HG03139 (cell line): ENCODE results near the gene TTC21B.
"Not testable (repeated sequence)": the region's sequence is repeated elsewhere in the genome, so short reads cannot be mapped to it uniquely, and the experiment has no call there.

Source experiments
- ATAC-seq: cut with Tn5 transposase; IDR thresholded peaks from one replicate; pipeline ENCODE4 v1.9.1; 2021; ENCODE audit not compliant: unreplicated experiment

Gene TTC21B

DNA sequence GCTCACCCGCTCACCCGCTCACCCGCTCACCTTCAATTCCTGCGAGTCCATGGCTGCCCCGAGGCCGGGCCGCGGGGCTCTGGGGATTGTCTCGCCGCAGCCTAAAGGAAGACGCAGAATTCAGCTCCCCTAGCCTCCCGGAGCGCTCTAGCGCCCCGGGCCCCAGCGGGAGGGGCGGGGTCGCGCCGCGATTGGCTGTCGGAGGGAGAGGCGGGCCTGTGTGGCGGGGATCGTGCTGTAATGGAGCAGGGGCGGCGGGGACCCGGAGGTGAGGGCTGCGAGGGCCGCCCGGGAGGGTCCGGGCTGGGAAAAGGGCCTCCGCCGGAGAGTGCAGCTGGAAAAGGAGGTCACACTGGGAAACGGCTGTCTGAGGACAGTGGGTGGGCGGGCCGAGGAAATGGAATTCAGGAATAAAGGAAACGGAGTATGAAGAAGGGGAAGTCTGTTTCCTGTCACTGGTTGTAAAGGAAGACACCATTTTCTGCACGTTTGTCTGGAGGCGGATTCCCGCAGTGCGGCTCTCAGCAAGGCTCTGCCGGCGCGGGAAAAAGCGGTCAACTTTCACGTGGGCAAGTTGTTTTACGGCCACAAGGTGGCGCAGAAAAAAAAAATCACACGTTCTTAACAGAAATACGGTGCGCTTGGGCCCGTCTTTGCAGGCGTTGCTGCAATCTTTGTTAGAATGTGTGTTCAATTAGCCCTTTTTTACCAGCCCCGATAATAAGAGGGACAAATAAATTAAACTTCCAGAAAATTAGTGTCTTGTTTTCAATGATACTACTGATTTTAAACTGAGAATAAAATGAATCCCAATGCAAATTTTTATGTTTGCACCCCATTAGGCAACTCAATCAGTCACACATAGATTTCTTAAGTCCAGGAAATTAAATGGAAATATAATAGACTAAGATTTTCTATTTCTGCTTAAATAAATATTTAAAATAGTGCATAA is at the start of gene TTC21B:
TTC21B (minus strand) TSS at position 122 of the 952 bp plus-strand sequence; CDS start at position 51, 71 bp downstream.
- peak; percentile 96 for ATAC-seq

DNA sequence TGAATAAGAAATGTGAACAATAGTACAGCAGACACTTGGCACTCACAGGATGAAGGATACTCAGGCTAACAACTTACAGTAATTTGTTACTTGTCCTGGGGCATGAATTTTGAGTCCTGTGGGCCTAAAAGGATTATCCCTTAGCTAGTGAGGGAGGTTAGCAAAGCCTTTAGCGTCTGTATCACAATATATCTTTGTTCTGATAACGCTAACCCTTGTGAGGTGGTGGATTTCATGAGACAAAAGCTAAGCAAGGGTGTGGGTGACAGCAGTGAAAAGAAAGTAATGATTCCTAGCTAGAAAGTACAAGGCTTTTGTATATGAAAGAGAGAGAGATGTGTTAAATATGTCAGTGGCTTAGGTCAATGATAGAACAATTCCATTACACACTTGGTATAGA is 46.8 kb upstream of the TTC21B start:
- ATAC-seq: no peak

DNA sequence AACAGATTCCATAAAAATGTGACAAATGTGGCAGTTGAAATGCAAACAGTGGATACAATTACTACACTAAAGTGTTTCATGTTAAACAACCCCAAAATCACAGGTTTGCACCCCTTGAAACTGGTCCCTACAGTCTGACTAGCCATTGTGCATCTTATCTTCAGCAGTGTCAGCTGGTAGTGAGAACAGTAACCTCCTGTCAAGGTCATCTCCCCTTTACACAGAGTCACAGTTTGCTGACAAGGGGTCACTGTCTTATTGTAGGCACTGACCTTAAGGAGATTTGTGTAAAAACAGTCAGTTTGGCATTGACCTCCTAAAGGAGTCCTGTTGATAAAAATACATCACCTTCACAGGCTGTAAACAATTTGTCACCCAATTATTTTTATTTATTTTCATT is 37.3 kb upstream of the TTC21B start:
- ATAC-seq: no peak

DNA sequence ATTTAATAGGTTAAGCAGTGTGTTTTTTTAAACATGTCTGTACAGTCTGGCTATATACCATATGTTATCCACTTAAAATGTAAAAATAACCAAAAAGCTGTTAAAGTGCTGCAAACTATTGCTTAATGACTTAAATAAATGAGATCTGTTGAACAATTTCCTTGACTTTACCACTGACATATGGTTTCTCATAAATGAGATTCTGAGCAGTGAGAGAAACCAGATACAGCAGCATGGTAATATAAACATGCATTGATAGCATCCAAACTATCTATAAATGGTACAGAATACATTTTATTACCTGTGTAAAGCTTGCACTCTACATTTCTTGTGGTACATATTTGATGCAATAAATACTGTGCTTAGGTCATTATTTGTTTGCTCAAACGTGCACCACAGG is 36.3 kb upstream of the TTC21B start:
- ATAC-seq: no peak

DNA sequence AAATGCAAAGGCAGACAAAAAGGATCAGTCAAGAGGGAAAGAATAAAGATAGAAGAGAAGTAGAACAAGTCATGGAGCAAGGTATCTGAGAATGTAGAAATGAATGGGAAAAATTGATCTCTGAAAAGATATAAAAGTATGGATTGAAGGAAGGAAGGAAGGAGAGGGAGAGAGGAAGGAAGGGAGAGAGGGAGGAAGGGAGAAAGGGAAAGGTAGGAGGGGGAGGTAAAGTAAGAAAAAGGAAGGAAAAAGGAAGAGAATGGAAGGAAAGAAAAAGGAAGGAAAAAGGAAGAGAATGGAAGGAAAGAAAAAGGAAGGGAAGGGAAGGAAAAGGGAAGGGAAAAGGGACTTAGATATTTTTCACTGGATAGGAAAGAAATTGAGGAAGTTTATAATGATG is 31.5 kb upstream of the TTC21B start:
- no peak for ATAC-seq

DNA sequence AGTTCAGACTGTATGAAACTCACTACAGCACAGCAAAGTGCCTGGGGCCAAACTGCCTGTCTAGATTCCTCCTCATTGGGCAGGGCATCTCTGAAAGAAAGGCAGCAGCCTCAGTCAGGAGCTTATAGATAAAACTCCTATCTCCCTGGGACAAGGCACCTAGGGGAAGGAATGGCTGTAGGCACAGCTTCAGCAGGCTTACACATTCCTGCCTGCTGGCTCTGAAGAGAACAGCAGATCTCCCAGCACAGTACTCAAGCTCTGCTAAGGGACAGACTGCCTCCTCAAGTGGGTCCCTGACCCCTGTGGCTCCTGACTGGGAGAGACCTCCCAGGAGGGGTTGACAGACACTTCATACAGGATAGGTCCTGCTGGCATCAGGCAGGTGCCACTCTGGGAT is 18.6 kb upstream of the TTC21B start:
- not testable (repeated sequence) for ATAC-seq

DNA sequence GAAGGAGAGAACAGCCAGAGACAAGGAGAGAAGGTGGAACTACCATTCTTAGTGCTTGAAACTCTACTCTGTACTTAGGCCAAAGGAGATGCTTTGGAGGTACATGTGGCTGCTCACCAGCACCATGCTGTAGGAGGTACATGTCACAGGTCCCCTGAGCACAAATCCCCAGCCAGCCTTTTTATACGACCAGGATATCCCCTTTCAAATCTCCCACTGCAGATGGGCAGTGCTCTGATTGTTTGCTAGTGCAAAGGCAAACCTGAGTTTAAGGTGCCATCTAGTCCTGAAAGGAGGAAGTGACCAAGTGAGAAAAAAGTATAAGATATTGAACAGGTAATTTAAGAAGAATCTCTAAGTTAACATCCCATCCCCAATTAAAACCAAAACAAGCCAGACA is 17.1 kb upstream of the TTC21B start:
- ATAC-seq: no peak

DNA sequence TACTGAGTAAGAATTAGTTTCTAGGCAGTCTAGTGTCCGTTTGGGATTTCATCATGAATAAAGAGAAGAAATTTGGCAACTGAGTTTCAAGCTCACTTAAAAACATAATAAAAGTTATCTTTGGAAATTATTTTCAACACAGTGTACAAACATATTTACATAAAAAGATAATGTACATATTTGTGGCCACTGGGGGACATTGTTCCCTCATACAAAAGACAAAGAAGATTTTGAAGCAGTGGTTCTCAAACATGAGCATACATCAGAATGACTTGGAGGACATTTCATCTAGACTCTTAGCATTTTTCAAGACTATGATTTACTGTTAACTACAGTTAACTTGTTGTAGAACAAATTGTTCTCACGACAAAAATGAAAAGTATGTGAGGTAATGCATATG is 15.7 kb upstream of the TTC21B start:
- ATAC-seq: no peak

DNA sequence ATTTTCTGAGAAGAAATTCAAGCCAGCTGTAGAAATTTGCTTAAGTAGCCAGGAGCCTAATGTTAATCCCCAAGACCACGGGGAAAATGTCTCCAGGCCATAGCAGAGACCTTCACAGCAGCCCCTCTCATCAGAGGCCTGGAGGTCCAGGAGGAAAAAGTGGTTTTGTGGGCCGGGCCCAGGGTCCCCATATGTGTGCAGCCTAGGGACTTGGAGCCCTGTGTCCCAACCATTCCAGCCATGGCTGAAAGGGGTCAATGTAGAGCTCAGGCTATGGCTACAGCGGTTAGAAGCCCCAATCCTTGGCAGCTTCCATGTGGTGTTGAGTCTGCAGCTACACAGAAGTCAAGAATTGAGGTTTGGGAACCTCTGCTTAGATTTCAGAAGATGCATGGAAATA is 14.2 kb upstream of the TTC21B start:
- ATAC-seq: no peak

DNA sequence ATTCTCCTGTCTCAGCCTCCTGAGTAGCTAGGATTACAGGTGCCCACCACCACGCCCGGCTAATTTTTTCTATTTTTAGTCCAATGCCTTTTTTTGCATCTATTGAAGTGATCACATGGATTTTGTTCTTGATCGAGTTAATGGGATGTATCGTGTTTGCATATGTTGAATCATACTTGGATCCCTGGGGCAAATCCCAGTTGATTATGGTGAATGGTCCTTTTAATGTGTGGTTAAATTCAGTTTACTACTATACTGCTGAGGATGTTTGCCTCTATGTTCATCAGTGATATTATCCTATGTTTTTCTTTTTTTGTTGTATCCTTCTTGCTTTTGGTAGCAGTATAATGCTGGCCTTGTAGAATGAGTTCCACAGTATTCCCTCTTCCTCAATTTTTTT is 8.2 kb upstream of the TTC21B start:
- ATAC-seq: no peak

DNA sequence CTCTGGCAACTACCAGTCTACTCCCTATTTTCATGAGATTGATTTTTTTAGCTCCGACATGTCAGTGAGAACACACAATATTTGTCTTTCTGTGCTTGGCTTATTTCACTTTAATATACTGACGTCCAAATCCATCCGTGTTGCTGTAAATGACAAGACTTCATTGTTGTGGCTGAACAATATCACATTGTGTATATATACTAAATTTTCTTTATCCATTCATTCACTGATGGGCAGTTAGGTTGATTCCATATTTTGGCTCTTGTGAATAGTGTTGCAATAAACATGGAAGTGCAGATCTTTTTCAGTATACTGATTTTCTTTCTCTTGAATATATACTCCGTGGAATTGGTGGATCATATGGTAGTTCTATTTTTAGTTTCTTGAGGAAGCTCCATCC is 5.8 kb upstream of the TTC21B start:
- ATAC-seq: no peak

DNA sequence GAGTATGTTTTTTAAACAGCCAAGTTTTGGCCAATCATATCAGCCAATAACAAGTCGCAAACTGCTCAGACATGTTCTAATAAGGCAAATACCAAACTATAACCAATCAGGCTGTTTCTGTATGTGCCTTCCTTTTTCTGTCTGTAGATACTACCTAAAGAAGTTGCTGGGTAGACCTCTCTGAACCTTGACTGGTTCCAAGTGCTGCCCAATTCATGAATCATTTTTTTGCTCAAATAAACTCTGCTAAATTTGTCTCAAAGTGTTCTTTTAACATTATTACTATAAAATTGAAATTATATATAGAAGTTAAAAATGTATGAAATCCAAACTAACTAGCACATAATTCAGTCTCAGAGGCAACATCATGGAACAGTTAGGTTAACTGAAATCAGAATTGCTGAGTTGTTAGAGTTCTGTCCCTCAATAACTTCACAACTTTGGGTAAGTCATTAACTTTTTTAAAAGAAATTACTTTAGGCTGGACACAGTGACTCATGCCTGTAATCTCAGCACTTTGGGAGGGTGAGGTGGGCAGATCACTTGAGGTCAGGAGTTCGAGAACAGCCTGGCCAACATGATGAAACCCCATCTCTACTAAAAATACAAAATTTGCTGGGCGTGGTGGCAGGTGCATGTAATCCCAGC is 4.9 kb upstream of the TTC21B start:
- ATAC-seq: no peak

DNA sequence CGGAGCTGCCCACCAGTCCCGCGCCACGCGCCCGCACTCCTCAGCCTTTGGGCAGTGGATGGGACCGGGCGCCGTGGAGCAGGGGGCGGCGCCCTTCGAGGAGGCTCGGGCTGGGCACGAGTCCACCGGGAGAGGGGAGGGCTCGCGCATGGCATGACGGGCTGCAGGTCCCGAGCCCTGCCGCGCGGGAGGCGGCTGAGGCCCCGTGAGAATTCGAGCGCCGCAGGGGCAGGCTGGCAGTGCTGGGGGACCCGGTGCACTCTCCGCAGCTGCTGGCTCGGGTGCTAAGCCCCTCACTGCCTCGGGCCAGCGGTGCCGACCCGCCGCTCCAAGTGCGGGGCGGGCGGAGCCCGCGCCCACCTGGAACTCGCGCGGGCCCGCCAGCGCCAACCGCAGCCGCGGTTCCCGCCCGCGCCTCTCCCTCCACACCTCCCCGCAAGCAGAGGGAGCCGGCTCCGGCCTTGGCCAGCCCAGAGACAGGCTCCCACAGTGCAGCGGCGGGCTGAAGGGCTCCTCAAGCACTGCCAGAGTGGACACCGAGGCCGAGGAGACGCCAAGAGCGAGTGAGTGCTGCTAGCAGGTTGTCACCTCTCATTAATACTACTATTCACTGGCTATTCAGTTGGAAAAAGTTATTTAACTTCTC is 3.6 kb upstream of the TTC21B start:
- no peak for ATAC-seq

DNA sequence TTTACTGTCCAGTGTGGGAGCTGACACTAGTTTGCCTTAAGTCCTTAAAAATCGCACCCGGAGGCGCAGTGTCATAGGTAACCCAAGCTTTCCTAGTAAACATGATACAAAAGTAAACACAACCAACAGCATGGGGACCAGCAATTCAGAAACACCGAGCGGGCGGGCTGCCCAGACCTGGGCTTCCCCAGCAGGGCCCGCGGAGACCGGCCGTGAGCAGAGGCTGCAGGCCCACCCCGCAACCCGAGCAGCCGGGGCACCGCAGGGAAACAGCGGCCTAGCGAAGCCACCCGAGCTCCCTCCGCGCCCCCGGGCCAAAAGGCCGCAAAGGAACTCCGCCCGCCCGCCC is 296 bp downstream of the TTC21B start:
- peak; percentile 29 for ATAC-seq

DNA sequence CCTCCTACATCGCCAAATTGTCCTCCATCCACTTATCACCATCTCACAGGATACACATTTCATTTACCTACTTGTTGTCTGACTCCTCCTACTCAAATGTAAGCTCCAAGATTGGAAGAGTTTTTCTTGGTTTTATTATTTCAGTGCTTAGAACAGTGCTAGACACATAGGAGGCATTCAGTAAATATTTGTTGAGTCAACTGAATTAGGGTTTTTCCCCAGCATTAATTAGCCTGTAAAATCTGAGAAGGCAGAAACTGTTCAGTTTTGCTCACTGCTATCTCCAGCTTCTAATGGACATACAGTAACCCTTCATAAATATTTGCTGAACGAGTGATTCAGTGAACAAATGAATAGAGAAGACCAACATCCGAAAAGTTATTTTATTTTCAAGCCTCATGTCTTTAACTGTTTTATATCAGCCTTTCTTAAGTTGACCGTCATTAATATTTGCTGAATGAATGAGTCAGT is 800 bp downstream of the TTC21B start:
- ATAC-seq: no peak

DNA sequence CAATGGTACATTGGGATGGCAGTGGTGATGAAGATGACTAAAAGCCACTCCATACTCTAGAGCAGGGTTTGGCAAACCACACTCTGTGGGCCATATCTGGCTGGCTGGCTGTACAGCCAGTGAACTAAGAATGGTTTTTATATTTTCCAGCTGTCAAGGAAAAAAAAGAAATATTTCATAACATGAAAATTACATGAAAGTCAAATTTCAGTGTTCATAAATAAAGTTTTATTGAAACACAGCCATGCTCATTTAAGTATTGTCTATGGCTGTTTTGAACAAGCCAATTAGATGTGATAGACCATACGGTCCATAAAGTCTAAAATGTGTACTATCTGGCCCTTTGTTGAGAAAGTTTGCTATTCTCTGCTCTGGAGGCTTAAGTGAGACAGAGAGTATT is 1.5 kb downstream of the TTC21B start:
- ATAC-seq: no peak

DNA sequence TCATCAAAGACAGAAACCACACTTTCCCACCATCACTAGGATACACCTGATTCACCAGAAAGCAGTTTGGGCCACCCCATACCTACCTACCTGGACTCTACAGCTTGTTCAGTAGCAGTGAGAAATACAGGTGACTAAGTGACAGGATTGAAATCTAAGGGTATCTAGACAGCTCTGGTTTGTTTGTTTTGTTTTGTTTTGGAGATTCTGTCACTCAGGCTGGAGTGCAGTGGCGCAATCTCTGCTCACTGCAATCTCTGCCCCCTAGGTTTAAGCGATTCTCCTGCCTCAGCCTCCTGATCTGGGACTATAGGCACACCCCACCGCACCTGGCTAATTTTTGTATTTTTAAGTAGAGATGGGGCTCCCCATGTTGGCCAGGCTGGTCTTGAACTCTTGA is 3.1 kb downstream of the TTC21B start:
- no peak for ATAC-seq

DNA sequence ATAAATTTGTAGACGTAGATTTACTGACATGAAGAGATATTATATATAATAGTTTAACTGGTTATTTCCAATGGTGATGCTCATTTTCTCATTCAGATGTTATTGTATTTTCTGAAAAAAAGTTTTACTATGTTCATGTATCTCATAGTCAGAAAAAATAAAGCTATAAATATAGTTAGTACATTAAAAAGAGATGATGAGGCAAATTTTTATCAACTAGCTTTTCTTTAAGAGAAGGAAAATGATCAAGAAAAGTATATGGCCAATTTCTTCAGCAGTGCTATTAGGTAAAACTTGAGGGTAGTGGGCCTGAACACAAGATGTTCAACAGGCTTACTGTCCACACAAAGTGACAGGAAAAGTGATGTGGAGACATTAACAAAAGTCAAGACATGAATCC is 11.7 kb downstream of the TTC21B start:
- no peak for ATAC-seq

DNA sequence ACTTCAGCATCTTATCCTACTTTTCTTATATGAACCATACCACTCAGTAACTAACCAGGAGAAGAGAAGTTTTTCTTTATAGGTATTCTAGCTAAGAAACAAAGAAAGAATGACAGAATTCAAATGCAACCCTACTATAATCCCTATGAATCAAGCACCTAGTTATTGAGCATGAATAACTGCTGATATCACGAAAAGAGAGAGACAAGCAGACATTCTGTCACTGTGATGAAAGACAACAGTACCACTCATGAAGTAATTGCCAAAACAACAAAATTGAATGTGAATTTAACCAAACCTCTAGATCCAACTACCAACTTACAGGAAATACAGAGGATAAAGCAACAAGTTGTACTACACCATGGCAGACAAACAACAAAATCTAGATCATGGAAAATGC is 15.3 kb downstream of the TTC21B start:
- ATAC-seq: no peak

DNA sequence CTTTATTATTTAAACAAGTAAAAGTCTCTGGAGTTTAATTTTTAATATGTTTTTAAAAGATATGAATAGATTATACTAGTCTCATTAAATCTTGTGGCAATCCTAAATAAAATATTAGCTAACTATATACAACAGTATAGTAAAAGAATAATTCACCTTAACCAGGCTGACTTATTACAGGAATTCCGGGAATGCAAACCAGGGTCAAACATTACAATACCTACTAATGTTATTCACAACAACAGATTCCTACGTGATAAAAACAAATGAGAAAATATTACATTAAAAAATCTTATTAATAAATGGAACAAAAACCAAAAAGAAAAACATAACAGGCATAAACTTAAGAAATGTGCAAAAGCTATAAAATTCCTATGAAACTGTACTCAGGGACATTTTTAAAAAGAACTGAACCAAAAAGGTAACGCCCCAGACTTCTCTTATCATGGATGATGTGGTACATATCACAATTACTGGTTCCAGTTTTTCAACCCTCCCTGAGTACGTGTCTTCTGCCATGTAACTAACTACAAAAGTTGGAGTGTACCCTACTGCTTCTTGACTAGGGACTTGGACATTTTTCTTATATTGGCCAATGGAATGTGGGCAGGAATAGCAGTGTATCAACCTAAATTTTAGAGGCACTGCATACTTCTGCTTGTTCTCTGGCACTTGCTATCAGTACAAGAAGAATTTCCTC is 20.2 kb downstream of the TTC21B start:
- no peak for ATAC-seq

DNA sequence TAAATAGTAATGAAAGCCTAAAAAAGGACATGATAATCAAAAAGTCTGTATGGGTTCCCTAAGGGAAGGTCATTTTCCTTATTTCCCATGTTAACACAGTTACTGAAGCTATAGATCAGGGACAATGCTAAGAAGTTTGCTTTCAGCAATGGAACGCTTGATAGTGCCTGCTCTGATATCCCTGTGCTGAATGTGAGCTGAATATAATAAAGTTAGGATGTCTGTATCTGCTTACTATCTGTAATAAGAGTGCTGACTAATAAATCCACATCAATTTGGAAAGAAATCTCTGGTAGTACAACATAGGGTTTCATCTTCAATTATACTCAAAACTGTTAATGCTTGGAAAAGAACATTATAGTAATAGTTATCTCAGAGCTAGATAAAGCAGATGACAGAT is 25.8 kb downstream of the TTC21B start:
- ATAC-seq: no peak
